Gastroesophageal sphincter (tissue), 3 donors: Measurements from ENCODE around the gene RNF168.
"Not testable (repeated sequence)": the region's sequence is repeated elsewhere in the genome, so short reads cannot be mapped to it uniquely, and the experiment has no call there.

ENCODE experiments used
- CTCF ChIP-seq, 4 experiments: fragments of 200-600 bp in 2 of 4; fragments of 450-650 bp in 2 of 4; sonication (generic) in 1 of 4; IDR thresholded peaks; one replicate each; pipeline ENCODE4 v1.5.1; 2017 to 2019; ENCODE audit warnings: antibody characterized with exemption in 4 of 4, mild to moderate bottlenecking in 2 of 4, moderate library complexity in 2 of 4
- EP300 ChIP-seq: sonication (generic); formaldehyde crosslinking; IDR thresholded peaks from one replicate; pipeline ENCODE4 v1.6.1; 2017; ENCODE audit warnings: antibody characterized with exemption, mild to moderate bottlenecking
- POLR2A ChIP-seq, 2 donors: fragments of 450-650 bp; IDR thresholded peaks; one replicate each; pipeline ENCODE4 v1.6.1; 2017; ENCODE audit warnings: antibody characterized with exemption in 2 of 2, mild to moderate bottlenecking in 2 of 2, moderate library complexity in 1 of 2

DNA sequence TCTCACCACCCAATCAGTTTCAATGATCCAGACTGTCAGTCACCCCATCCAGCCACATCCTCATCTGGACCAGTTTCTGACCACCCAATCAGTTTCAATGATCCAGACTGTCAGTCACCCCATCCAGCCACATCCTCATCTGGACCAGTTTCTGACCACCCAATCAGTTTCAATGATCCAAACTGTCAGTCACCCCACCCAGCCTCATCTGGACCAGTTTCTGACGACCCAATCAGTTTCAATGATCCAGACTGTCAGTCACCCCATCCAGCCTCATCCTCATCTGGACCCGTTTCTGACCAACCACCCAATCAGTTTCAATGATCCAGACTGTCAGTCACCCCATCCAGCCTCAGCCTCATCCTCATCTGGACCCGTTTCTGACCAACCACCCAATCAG is 33.4 kb downstream of the RNF168 start:
- TF ChIP-seq CTCF (IDR thresholded peaks at IDR 0.05); POLR2A (IDR thresholded peaks at IDR 0.05); EP300: not testable (repeated sequence)
